SK-N-MC (cell line): ENCODE measurements around the gene RAB2B.

Experiments
- DNase-seq: peaks from one replicate; pipeline ENCODE4 v3.0.0-alpha.2; 2011; ENCODE audit warnings: low read depth, low spot score
- H3K27ac ChIP-seq: fragments of 200-600 bp; sonication (generic); 2 replicates; pipeline ENCODE4 v1.5.1; 2016; ENCODE audit warnings: mixed run types
- H3K36me3 ChIP-seq: fragments of 200-600 bp; sonication (generic); 2 replicates; pipeline ENCODE4 v1.6.1; 2017; ENCODE audit warnings: antibody characterized with exemption, low read length, mixed read lengths; ENCODE audit not compliant: insufficient read depth
- H3K4me3 ChIP-seq: fragments of 200-600 bp; sonication (generic); 2 replicates; pipeline ENCODE4 v1.5.1; 2016
- H3K9ac ChIP-seq: fragments of 200-600 bp; sonication (generic); 2 replicates; pipeline ENCODE4 v1.8.0; 2017; ENCODE audit warnings: mixed run types, mixed read lengths; ENCODE audit not compliant: insufficient read length
- H3K9me3 ChIP-seq: fragments of 200-600 bp; sonication (generic); 2 replicates; pipeline ENCODE4 v1.6.1; 2017; ENCODE audit warnings: low read depth, mild to moderate bottlenecking, antibody characterized with exemption, low read length, moderate library complexity, mixed read lengths
- EZH2 ChIP-seq: fragments of 200-600 bp; sonication (generic); IDR thresholded peaks from one replicate; pipeline ENCODE4 v1.6.1; 2017; ENCODE audit warnings: antibody characterized with exemption
- FOXP2 ChIP-seq: optimal IDR thresholded peaks from 2 replicates; pipeline ENCODE3; 2011; ENCODE audit warnings: mild to moderate bottlenecking, moderate library complexity; ENCODE audit not compliant: insufficient read depth; ENCODE audit errors: extremely low read length, control extremely low read depth
- POLR2AphosphoS5 ChIP-seq: IDR thresholded peaks from 2 replicates; pipeline ENCODE4 v1.6.1; 2012; ENCODE audit warnings: mild to moderate bottlenecking, low read depth, low read length, borderline replicate concordance

RAB2B gene

DNA sequence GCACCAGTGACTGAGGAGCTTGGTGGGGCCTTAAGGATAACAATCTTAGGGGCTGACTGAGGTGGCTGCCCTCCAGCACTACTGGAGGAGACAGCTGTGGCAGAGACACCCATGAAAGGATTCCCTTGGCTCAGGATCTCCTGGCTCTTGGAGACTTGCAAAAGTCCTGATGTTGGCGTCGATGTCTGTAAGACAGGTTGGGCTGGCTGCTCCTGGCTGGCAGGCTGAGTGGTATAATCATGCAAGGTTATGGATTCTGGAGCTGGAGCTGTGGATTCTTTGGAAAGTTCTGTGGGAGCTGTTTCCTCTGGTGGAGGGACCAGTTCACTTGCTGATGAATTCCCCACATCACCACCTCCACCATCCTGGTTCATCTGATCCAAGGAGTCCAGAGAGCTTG, 45.6 kb downstream of the RAB2B start:
- H3K36me3 ChIP-seq: peaks cover 63% of the 10 kb centered on the region
- DNase-seq: no peak
- H3K9ac ChIP-seq: no peak overlapping the region
- H3K27ac ChIP-seq: no peak overlapping the region
- no peak for TF ChIP-seq EZH2
- TF ChIP-seq FOXP2: no peak
- TF ChIP-seq POLR2AphosphoS5: no peak
- H3K9me3 ChIP-seq: no peaks in the 10 kb centered on the region
- H3K4me3 ChIP-seq: no peak overlapping the region

DNA sequence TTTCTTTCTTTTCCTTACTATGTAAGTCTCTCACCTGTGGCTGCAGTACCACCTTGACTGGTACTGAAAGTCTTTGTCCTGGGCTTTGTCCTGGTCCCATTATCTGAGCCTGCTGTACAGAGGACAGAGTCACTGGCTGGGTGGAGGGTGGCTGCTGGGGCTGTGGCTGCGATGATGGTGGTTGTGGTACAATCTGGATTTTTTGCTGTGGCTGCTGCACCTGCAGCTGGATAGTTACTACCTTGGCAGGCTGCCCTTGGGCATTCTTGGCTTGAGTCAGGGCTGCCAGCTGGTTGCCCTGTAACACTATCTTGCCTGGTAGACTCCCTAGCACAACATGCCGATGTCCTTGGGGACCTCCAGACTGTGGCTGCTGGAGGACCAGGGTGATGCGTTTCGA, 47.8 kb downstream of the RAB2B start:
- no peak overlapping the region for H3K27ac ChIP-seq
- no peaks in the 10 kb centered on the region for H3K9me3 ChIP-seq
- H3K36me3 ChIP-seq: peaks cover 85% of the 10 kb centered on the region
- TF ChIP-seq EZH2 (no peak), POLR2AphosphoS5 (no peak), FOXP2 (no peak)
- H3K9ac ChIP-seq: no peak overlapping the region
- no peak for DNase-seq
- H3K4me3 ChIP-seq: no peak overlapping the region

DNA sequence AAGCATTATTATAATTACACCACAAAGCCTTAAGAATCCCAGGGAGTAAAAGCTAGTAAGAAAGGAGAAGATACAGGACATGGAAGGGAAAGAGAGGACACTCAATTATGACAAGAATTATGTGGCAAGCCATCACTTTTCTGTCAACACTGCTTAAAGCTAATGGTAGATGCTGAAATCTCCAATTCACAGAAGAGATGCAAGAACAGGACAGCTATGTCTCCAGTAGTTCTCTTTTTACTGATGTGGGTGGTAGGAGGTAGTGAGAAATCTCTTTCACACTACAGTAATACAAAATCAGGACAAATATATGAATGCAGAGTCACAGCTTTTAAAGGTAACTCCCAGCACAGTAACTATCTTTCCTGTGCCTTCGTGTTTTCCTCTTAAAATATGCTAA, 50.1 kb downstream of the RAB2B start:
- Histone ChIP-seq H3K36me3 (peaks cover 97% of the 10 kb centered on the region), H3K4me3 (no peak overlapping the region), H3K9me3 (no peaks in the 10 kb centered on the region), H3K9ac (no peak overlapping the region), H3K27ac (no peak overlapping the region)
- TF ChIP-seq EZH2: no peak
- TF ChIP-seq FOXP2: no peak
- TF ChIP-seq POLR2AphosphoS5: no peak
- no peak for DNase-seq

DNA sequence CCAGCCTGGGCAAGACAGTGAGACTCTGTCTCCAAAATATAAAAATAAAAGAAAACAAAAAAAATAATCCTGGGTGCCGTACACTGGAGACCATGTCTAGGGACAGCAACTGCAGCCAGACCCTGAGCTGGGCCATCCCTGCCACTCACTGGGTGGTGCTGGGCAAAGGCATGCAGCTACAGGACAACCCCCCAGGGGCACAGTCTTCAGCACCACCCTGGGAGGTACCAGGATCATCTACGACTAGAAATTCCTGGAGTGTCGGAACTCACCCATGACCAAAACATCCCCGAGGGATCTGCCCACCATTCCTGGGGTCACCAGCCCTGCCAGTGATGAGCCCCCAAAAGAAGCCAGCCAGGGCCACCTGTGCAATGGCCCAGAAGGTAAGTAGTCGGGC, 57.2 kb downstream of the RAB2B start:
- H3K4me3 ChIP-seq: no peak overlapping the region
- DNase-seq: no peak
- no peaks in the 10 kb centered on the region for H3K9me3 ChIP-seq
- no peak overlapping the region for H3K9ac ChIP-seq
- peaks cover 70% of the 10 kb centered on the region for H3K36me3 ChIP-seq
- no peak overlapping the region for H3K27ac ChIP-seq
- no peak for TF ChIP-seq EZH2
- TF ChIP-seq POLR2AphosphoS5: no peak
- TF ChIP-seq FOXP2: no peak

DNA sequence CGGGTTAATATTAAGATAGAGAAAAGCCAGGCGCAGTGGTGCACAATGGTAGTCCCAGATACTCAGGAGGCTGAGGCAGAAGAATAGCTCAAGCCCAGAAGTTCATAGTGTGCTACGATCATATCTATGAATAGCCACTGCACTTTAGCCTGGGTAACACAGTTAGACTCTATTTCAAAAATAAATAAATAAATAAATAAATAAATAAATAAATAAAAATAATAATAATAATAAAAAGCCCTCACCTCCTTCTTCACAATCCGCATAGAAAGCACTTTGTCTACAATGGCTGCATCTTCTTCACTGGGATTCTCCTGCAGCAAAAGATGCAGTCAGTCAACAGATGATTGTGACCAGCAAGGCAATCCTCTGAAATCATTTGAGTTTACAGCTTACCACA, 61.4 kb downstream of the RAB2B start:
- TF ChIP-seq EZH2 (no peak), FOXP2 (no peak), POLR2AphosphoS5 (no peak)
- Histone ChIP-seq H3K4me3 (no peak overlapping the region), H3K9me3 (no peaks in the 10 kb centered on the region), H3K36me3 (peaks cover 71% of the 10 kb centered on the region), H3K9ac (no peak overlapping the region), H3K27ac (no peak overlapping the region)
- DNase-seq: no peak

DNA sequence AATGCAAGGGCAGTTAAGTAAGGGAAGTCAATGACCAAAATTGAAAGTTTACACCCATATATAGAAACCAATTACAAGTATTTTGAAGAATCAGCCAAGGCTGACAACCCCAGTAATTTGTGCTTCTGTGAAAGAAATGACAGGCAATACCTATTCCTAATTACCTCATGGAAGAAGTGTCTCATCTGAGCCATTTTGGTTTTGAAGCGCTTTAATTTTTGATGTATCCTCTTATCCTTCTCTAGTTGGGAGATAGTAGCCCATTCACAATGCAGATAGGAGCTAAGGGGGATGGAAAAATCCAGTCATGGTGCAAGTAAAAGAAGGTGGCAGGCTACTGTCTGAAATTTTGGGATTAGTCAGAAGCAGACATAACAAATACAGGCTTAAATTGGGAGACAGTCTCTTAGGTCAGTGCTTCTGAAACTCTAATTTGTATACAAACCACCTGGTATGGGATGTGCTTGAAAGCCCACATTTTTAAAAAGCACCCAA, 62.6 kb downstream of the RAB2B start:
- peaks cover 72% of the 10 kb centered on the region for H3K36me3 ChIP-seq
- H3K9ac ChIP-seq: no peak overlapping the region
- H3K9me3 ChIP-seq: no peaks in the 10 kb centered on the region
- H3K27ac ChIP-seq: no peak overlapping the region
- H3K4me3 ChIP-seq: no peak overlapping the region
- no peak for DNase-seq
- TF ChIP-seq FOXP2 (no peak), POLR2AphosphoS5 (no peak), EZH2 (no peak)
